Stomach smooth muscle (tissue), 2 donors: Measurements from ENCODE around the gene PGBD1.

Experiments
- H3K27ac ChIP-seq: one replicate; pipeline ENCODE4 v1.7.0; 2013; ENCODE audit warnings: mild to moderate bottlenecking, low read length, inconsistent platforms
- H3K27me3 ChIP-seq, 2 donors: one replicate each; pipeline ENCODE4 v1.7.0; 2013; ENCODE audit warnings: low read length in 2 of 2; ENCODE audit not compliant: insufficient read depth in 2 of 2, control insufficient read depth in 1 of 2
- H3K36me3 ChIP-seq, 2 donors: one replicate each; pipeline ENCODE4 v1.7.0; 2013; ENCODE audit warnings: low read length in 2 of 2; ENCODE audit not compliant: control insufficient read depth in 2 of 2, insufficient read depth in 2 of 2
- H3K4me1 ChIP-seq: one replicate; pipeline ENCODE4 v1.7.0; 2013; ENCODE audit warnings: low read length; ENCODE audit not compliant: control insufficient read depth, insufficient read depth
- H3K4me3 ChIP-seq, 2 donors: one replicate each; pipeline ENCODE4 v1.7.0; 2013; ENCODE audit warnings: low read length in 2 of 2
- H3K9ac ChIP-seq, 2 donors: one replicate each; pipeline ENCODE4 v1.7.0; 2013; ENCODE audit warnings: low read length in 2 of 2, mild to moderate bottlenecking in 1 of 2
- H3K9me3 ChIP-seq, 2 donors: one replicate each; pipeline ENCODE4 v1.7.0; 2013; ENCODE audit warnings: low read length in 2 of 2; ENCODE audit not compliant: control insufficient read depth in 2 of 2
- donor health status: healthy.
- donor health status: Pancreatic carcinoma.

Gene PGBD1, protein sequence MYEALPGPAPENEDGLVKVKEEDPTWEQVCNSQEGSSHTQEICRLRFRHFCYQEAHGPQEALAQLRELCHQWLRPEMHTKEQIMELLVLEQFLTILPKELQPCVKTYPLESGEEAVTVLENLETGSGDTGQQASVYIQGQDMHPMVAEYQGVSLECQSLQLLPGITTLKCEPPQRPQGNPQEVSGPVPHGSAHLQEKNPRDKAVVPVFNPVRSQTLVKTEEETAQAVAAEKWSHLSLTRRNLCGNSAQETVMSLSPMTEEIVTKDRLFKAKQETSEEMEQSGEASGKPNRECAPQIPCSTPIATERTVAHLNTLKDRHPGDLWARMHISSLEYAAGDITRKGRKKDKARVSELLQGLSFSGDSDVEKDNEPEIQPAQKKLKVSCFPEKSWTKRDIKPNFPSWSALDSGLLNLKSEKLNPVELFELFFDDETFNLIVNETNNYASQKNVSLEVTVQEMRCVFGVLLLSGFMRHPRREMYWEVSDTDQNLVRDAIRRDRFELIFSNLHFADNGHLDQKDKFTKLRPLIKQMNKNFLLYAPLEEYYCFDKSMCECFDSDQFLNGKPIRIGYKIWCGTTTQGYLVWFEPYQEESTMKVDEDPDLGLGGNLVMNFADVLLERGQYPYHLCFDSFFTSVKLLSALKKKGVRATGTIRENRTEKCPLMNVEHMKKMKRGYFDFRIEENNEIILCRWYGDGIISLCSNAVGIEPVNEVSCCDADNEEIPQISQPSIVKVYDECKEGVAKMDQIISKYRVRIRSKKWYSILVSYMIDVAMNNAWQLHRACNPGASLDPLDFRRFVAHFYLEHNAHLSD

GRCh38 chr6:28281288-28282064 is at the start of gene PGBD1:
Gene PGBD1 (plus strand): TSS chr6:28281572. CDS start chr6:28283814, 2,242 bp downstream.
- H3K4me1 ChIP-seq, result no peaks in the 10 kb centered on the region
- peak within 1 kb of the TSS; percentile 83 to 86 for H3K9ac ChIP-seq
- no peaks in the 10 kb centered on the region for H3K9me3 ChIP-seq
- peak within 1 kb of the TSS; percentile 19 for H3K27ac ChIP-seq
- peak within 1 kb of the TSS; percentile 64 to 88 for H3K4me3 ChIP-seq
- H3K36me3 ChIP-seq, result peaks cover 21 to 25% of the 10 kb centered on the region in 2 donors
- H3K27me3 ChIP-seq, result no peaks in the 10 kb centered on the region

GRCh38 chr6:28232785-28233184 is 48.6 kb upstream of the PGBD1 start:
- no peak overlapping the region for H3K4me3 ChIP-seq
- H3K27me3 ChIP-seq, result no peaks in the 10 kb centered on the region
- no peak overlapping the region for H3K27ac ChIP-seq
- peaks cover 35 to 40% of the 10 kb centered on the region in 2 donors for H3K36me3 ChIP-seq
- no peaks in the 10 kb centered on the region for H3K9me3 ChIP-seq
- H3K9ac ChIP-seq, result no peak overlapping the region
- no peaks in the 10 kb centered on the region for H3K4me1 ChIP-seq

DNA sequence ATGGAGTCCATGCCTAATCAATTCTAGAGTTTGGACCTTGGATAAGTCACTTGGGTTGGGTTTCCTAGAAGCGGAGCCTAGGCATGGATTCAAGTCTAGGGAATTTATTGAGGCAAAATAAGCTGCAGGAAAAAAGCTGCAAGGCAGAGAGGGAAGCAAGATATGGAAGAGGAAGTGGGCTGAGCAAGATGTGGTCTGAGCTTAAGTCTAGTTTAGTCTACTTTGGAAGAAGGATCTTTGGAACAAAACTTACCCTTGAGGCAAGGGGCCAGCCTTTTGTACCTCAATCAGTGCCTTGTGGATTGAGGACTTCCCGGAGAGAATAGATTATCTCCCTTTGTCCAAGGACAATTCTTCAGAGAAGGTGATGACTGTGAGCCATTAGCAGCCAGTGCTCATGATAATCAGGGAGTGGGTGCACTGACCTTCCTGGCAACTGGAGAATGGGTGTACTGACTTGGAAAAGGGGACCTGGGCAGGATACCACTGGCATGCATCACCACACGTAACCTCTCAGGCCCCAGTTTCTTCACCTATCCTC is 45.4 kb upstream of the PGBD1 start:
- Histone ChIP-seq H3K9ac (no peak overlapping the region), H3K4me1 (no peaks in the 10 kb centered on the region), H3K4me3 (no peak overlapping the region), H3K36me3 (peaks cover 16 to 21% of the 10 kb centered on the region in 2 donors), H3K27me3 (no peaks in the 10 kb centered on the region), H3K9me3 (no peaks in the 10 kb centered on the region), H3K27ac (no peak overlapping the region)

DNA sequence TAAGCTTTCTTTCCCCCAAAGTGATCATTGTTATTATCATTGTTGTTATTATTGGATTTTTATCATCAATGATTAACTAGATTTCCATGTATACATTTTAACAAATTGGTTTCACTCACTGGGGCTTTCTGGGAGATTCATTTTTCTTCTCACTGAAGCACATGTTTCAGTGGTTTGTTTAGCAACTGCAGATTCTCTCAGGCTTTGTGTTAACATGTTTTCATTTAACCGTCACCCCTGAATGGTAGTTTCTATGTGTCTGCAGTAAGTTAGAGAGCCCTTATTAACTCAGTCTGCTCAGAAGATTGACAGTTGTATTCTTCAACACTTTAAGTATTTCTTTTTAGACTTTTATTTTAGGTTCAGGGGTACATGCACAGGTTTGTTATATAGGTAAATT is 41.7 kb upstream of the PGBD1 start:
- H3K4me3 ChIP-seq, result no peak overlapping the region

GRCh38 chr6:28240471-28240870 is 40.9 kb upstream of the PGBD1 start:
- H3K27ac ChIP-seq, result no peak overlapping the region

More for the DNA sequence above, 41.7 kb upstream of the PGBD1 start:
- H3K4me1 ChIP-seq, result no peaks in the 10 kb centered on the region
- H3K36me3 ChIP-seq, result peaks cover under 1 to 3% of the 10 kb centered on the region in 2 donors
- no peak overlapping the region for H3K9ac ChIP-seq
- H3K9me3 ChIP-seq, result no peaks in the 10 kb centered on the region
- H3K27me3 ChIP-seq, result no peaks in the 10 kb centered on the region
- H3K27ac ChIP-seq, result no peak overlapping the region

GRCh38 chr6:28243946-28244345 is 37.4 kb upstream of the PGBD1 start:
- Histone ChIP-seq H3K36me3 (peaks cover 20 to 25% of the 10 kb centered on the region in 2 donors), H3K4me3 (no peak overlapping the region), H3K4me1 (no peaks in the 10 kb centered on the region), H3K9ac (no peak overlapping the region), H3K27ac (no peak overlapping the region), H3K27me3 (no peaks in the 10 kb centered on the region), H3K9me3 (no peaks in the 10 kb centered on the region)

More at GRCh38 chr6:28240471-28240870, 40.9 kb upstream of the PGBD1 start:
- H3K9ac ChIP-seq, result no peak overlapping the region
- H3K9me3 ChIP-seq, result no peaks in the 10 kb centered on the region
- H3K4me3 ChIP-seq, result no peak overlapping the region
- H3K4me1 ChIP-seq, result no peaks in the 10 kb centered on the region
- H3K27me3 ChIP-seq, result no peaks in the 10 kb centered on the region
- H3K36me3 ChIP-seq, result peaks cover 7 to 9% of the 10 kb centered on the region in 2 donors

DNA sequence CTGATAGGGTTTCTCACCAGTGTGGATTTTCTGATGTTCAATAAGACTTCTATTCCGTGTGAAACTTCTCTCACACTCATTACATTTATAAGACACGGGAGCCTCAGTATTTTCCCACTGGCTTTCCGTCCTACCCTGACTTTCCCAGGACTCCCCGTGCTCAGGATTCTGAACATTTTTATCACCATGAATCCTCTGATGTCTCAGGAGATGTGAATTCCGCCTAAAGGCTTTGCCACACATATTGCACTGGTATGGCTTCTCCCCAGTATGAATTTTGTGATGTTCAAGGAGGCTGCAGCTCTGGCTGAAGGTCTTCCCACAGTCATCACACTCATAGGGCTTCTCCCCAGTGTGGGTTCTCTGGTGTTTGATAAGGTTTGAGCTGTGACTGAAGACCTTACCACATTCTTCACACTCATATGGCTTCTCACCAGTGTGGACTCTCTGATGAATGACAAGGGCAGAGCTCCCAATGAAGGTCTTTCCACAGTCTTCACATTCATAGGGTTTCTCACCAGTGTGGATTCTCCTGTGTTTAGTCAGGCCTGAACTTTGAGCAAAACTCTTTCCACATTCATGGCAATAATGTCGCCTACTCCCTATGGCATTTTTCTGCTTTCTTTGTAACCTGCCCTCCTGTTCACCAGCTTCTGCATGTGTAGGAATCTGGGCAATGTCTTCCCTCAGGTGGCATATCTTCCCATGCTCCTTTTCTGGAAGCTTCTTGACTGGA is 36.0 kb upstream of the PGBD1 start:
- H3K36me3 ChIP-seq, result peaks cover 20 to 26% of the 10 kb centered on the region in 2 donors
- H3K27me3 ChIP-seq, result no peaks in the 10 kb centered on the region

GRCh38 chr6:28248916-28249315 is 32.5 kb upstream of the PGBD1 start:
- no peak overlapping the region for H3K27ac ChIP-seq
- no peaks in the 10 kb centered on the region for H3K9me3 ChIP-seq
- H3K4me3 ChIP-seq, result no peak overlapping the region
- no peaks in the 10 kb centered on the region for H3K27me3 ChIP-seq
- no peak overlapping the region for H3K9ac ChIP-seq
- peaks cover 20 to 26% of the 10 kb centered on the region in 2 donors for H3K36me3 ChIP-seq
- H3K4me1 ChIP-seq, result peaks cover 22% of the 10 kb centered on the region

More for the DNA sequence above, 36.0 kb upstream of the PGBD1 start:
- H3K27ac ChIP-seq, result no peak overlapping the region
- H3K9ac ChIP-seq, result no peak overlapping the region
- H3K4me3 ChIP-seq, result no peak overlapping the region
- H3K9me3 ChIP-seq, result no peaks in the 10 kb centered on the region
- H3K4me1 ChIP-seq, result peaks cover 2% of the 10 kb centered on the region

DNA sequence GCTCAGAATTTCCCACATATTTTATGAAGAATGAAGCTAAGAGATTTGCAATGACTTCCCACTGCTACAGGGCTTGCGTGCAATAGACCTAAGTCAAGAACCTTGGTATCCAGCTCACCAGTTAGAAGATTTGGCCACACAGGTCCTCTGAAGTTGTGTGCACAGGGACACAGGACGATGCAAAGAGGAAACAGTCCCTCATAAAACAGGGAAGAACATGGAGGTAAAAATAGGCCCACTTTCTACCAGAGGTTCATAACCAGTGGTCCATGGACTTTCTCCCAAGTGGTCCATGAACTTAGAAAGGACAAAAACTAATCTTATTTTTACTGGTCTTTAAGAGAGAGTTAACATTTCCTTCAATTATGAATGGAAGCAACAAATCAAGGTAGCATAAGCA is 30.6 kb upstream of the PGBD1 start:
- Histone ChIP-seq H3K4me3 (peak overlapping the region; percentile 40 to 98), H3K9me3 (no peaks in the 10 kb centered on the region), H3K27ac (no peak overlapping the region), H3K9ac (no peak overlapping the region), H3K36me3 (peaks cover 9 to 16% of the 10 kb centered on the region in 2 donors), H3K4me1 (peaks cover 22% of the 10 kb centered on the region), H3K27me3 (no peaks in the 10 kb centered on the region)
